Muscle of arm (tissue), 12 donors: ENCODE measurements around the gene CNKSR3. TPM values are rescaled to one million over a fixed set of nuclear protein-coding genes. Genes with fewer than 3 reads are reported as not detected.
A peak's percentile ranks its signal among the peaks of the same experiment; 100 is the strongest.

ENCODE experiments used
- DNase-seq: peaks from one replicate; pipeline ENCODE4 v3.0.0-alpha.2; 2013
- polyA plus RNA-seq, 12 donors: library from polyadenylated mRNA; unstranded; fragments of 120-200 nt; gene quantifications; one replicate each; pipeline ENCODE4 v1.2.1, GENCODE V29; 2013; ENCODE audit not compliant: insufficient read length in 12 of 12

The CNKSR3 gene
- polyA plus RNA-seq, 12 donors = 12.3 to 23.0 (median 18.0) TPM; not detected in 1

DNA sequence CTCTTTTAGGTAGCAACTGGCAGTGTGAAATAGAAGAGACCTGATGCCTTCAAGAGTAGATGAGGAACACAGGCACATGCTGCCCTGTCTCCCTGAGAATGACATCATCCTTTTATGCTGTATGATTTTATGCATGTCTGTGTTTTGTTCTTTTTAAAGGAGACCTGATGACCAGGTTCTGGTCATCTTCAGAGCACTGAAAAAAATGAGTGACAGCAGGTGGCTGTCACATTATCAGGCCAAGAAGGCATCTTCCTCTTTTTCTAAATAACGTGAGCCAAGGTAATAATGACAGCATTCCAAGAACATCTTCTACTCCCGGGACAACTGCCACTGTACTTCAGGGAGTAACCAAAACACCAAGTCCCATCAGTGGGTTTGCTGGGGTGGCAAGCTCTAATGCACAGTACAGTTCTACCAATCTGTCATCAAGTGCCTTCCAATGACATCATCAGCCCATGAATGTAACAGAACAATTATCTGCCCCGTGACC, 28.9 kb downstream of the CNKSR3 start:
- DNase-seq = no peak

DNA sequence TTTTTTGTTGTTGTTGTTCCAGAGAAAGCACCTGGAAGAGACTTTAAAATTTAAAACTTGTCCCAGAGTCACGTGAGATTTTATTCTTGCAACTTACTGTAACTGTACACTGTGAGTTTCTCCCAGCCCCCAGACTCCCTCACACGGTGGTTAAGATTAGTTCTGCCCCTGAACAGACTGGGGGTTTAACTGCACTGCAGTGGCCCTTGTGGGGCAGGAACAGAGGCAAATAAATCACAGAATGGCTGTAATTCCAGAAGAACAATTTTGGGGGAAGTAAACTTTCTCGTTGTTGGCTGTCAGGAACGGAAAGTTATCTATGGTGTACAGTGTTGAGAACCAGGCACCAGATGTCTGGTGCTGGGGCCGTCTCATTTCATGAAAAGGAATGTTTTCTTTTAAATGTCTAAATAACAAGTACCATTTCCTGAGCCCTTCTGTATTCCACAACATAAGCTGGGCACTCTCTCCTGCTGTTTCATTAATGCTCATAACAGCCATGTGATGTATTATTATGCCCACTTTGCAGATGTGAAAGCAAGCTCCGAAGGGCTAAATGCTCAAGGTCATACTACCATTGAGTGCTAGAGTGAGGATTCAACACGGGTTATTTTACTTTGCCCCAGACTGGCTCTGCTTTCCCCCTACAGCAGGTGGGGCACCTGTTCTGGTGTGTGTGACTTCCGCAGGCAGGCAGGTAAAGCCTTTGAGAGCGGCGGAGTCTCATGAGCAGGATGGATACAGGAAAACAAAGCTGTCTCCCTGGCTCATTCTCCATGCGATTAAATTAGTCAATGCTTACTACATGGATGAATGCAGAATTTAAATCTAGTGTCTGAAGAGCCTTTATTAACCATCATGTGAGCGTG, 30.5 kb downstream of the CNKSR3 start:
- peak; percentile 49 for DNase-seq

DNA sequence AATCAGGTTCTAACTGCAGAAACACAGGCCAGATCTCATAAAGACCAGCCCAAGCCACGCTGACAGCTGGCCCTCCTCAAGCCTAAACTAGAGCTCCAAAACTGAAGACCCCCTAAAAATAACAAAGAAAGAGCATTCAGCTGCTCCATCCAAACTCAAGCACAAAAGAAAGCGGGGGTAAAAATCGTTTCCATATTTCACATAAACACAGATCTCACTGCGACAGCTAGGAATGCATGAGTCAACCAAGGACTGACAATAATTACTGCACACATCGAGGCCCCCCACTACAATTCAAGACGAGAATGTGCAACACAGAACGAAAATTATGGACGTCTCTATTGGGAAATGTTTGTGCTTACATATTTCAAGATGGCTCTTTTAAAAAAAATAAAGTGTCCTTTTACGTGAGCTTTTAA, 31.1 kb downstream of the CNKSR3 start:
- DNase-seq = peak; percentile 48

DNA sequence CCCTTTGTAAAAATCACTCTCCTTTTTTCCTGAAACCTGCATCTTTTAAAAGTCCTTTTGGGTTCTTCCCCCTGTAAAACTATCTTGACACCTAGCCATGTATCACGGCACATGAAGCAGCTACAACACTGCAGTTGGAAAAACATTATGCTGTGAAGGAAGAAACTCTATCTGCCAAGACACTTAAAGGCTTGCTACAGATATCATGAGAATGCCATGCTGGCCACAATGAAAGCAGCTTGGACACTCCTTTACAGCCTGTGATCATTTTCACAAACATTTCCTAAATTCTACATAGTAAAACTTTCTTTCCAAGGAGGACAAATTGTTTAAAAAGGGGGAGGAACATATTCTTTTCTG, 31.8 kb downstream of the CNKSR3 start:
- peak; percentile 53 for DNase-seq

DNA sequence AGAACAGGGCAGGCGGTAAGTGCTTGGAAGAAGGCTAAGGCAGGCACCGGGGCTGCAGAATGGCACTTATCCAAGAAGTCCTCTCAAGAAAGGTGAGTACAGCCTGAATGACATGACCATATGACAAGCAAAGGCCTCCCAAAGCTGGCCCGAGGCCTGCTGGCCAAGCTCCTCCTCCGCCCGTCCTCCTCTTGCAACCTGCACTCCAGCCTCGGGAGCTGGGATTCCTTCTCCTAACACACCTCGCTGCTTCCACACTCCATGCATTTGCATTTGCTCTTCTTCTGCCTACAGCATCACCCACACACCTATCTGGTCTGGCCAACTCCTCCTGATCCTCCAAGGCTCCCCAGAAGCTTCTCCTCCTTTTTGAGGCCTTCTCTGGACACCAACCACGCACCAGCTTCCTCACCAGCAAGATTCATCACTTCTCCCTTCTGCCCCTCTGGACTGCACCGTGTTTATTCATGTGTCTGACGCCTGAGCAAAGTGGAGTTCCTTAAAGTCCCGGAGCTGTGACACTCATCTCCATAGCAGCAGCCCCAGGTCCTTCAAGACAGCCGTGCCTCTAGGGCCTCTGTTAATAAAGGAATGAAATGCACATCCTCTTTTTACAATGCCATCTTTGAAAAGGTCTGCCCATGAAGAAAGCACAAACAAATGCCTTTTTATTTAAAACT, 32.3 kb downstream of the CNKSR3 start:
- no peak for DNase-seq

DNA sequence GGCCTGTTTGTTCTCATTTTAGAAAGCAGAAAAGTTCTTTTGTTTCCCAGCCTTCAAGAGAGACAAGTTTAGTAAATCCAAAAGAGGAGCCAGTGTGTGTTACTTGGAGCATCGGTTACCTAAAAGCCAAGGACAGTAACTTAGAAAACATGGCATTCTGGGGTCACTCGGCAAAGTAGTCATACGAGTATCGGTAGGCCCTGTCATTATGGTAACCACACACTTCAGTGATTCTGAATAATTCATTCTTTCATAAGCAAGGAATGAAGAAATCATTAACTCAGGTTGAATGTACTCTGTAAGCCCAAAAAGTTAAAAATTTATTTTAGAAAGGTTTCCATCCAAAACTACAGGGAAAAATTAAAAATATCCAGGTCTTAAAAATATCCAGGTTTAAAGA, 34.0 kb downstream of the CNKSR3 start:
- DNase-seq = no peak

DNA sequence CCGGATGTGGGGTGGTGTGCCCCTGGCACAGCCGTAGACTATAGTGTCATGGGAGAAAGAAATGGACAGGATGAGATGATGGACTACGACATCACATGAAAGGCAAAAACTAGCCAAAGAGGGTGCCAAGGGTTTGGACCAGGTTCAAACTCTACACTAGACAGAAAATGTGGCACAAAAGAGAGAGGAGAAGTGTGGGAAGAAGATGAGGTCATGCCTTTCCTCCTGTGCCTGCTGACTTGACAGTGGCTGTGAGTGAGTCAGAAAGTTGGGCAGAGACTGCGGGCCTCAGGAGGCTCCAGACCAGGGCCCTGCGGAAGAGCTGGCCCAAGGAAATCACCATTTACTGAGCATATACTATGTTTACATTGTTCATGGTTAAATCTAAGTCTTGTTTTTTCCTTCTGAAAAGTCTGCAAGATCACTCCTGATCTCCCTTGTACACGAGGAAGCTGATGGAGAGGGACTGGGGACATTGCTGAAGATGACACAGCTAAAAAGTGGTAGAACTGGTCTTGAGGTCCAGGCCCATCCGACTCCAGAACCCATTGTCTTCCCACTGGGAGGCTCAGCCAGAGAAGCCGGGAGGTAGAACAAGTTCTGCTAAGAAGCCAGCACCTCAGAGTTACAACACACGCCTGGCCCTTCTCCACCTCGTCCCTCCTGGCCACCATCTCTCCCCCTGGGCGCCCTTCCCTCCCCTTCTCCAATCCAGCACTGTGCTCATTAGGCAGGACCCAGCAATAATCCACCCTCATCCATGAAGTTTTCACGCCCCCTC, 35.6 kb downstream of the CNKSR3 start:
- DNase-seq = no peak

DNA sequence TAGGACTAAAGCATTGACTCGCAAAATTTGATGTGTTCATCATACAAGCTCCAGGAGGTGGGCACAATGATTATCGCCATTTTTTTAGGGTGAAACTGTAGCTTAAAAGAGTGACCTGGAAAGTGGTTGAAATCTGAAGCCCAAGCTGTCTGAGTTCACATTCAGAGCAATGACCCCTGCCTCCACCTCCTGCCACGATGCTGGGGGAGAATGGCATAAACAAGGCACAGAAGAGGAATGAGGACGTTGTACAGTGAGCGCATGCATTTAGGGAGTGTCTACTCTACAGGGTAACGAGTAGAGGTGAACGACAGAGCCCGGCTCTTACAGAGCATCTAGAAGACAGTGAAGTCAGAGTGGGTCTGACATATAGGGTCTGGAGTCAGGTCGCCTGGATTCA, 37.2 kb downstream of the CNKSR3 start:
- DNase-seq = no peak

DNA sequence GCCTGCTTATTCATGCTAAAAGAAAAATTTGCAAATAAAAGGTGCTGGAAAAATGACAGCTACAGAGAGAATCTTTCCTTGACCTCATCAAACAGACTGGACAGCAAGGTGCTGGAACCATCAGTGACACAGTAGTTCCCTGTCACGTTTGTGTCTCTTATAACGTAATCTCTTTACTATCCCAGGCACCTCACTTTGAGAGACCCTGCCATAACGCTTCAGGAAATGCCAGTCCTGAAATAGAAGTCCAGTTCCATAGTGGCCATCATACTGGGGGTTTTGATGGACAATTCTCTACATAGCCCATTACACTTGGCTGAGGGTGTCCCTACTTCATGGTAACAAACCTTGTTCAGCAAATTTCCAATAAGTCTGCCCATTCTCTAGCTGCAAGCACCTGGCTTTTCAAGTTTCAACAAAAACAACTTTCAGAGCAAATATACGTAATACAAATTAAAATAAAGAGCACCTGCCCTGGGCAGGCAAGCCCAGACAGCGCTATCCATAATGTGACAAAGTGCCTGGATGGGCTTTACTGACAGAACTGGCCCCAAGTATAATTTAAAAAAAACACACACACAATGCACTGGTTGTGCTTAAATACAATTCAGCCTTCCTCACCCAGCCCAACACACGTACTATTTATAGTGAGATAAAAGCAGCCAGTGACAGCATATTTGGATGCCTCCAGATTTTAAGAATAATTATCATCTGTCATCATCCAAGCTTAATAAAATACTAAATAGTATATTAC, 38.7 kb downstream of the CNKSR3 start:
- no peak for DNase-seq

DNA sequence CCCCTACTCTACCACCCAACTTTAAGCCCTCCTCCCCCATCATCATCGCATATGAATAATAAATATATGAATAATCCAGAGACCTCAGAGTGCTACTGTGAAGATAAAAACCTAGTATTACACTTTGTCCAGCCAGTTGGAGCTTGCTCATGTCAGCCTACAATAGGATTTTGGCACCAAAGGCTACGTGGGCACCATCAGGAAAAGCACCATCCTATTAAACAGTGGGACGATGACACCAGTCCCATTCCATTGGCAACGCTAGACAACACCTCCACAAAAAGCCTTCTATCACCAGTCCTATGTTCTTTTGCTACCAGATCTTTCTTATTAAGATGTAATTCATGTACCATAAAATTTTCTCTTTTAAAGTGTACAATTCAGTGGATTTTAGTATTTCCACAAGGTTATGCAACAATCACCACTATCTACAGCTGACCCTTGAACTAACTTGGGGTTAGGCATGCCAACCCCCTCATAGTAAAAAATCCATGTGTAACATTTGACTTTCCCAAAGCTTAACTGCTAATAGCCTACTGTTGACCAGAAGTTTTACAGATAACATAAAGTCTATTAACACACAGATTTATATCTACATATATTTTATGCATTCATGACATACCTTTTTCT, 41.1 kb downstream of the CNKSR3 start:
- no peak for DNase-seq

DNA sequence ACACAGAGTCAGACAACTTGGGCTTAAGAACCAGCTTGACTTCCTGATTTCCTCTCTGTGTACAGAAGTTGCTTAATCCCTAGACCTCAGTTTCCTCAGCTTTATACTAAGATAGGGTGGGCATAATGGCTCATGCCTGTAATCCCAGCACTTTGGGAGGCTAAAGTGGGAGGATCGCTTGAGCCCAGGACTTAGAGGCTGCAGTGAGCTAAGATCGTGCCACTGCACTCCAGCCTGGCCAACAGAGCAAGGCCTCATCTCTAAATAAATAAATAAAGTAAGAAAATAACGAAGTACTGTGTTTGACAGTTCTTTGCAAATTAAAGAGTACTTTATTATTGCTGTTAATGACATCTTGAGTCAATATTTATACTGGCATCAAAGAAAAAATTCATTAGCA, 41.7 kb downstream of the CNKSR3 start:
- no peak for DNase-seq

DNA sequence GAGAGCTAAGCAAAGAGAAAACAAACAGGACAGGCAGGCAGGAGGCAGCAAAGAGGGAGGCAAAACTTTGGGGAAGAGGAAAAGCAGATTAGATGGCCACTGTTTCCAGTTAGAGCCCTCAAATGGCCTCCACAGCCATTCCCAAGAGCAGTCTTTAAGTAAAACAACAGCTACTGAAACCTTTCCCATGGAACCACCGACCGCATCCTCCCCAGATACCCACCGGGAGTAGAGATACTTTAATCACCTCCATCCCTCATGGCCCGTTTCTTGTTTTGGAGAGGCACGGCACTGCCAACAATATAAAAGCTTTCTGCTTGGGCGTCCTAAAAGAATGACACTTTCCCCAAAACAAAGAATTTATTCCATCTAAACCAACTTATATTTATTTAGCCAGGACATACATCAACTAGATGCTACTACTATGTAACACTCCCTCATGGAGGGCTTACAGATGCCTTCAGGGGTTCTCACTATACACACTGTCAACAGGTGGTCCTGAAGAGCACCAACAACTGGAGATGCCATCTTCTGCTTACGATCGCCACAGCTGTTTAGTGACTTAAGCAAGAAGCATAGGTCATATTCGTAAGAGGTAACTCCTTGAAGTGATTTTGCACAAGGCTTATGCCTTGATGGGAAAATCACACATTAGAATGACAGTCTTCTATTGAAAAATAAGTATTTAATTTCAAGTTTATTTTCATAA, 43.4 kb downstream of the CNKSR3 start:
- no peak for DNase-seq

DNA sequence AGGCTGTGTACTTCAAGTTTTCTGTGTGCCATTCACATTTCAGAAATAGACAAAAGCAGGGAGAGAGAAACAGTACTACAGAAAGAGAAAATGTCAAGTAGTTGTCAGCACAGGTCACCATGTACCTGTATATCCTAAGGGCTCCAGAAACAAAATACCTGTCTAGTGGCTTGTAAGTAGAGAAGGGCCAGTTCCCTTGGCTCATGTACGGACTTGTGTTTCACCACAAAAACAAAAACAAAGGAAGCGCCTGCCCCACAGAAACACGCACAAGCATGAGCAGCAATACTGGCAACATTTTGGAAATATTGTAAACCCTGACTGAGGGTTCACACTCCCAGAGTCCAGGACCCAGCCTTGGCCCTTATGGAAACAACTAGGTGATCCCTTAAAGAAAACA, 44.3 kb downstream of the CNKSR3 start:
- DNase-seq = no peak

DNA sequence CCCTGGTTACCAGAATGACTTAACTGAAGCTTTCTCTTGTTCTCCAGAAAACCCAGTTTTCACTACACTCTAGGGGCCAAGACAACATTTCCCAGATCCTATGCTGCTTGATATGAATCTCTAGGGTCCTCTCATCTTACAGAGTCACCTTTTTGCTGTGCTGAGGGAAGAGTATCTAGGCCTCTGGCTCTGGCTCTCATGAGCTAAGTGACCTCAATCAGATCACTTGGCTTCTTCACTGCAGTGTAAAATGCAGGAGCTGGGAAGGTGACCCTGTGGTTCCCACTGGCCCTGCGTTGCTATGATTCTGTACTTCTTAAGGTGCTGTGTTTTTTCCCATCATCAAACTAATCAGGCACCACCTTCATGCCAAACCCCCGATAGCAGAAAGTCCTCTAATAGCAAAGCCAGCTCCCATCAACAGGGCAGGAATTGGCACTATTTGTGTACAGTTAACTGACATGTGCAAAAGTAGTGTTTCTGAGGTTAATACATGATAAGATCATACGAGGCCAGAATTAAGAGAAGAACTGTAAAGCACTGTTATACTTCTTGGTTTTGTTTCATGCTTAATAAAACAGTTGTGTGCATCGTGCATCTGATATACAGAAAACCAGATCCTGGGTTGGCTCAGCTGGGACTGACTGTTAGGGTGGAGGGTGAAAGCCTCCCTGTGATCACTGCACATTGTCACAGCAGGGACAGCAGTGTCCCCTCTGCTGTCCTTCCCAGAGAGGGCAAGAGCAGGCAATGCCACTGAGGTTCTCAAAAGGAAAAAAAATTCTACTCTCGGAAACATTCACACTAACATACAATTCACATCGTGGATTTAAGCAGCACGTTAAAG, 46.7 kb downstream of the CNKSR3 start:
- no peak for DNase-seq

DNA sequence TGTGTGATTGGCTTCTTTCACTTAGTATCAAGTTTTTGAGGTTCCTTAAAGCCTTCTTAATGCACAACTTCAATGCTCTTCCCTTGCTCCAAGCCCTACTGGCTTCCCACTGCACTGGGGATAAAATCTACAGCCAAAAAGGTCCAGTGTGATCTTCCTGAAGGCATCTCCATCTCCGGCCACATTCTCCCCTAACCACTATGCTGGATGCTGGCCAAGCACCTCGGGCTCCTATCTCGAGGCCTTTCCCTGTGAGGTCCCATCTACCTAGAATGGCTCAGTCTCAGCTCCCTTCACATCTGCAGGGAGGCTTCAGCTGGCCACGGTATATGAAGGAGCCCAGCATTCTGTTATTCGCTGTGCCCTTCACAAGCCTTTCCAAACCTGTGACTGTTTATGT, 48.1 kb downstream of the CNKSR3 start:
- no peak for DNase-seq

DNA sequence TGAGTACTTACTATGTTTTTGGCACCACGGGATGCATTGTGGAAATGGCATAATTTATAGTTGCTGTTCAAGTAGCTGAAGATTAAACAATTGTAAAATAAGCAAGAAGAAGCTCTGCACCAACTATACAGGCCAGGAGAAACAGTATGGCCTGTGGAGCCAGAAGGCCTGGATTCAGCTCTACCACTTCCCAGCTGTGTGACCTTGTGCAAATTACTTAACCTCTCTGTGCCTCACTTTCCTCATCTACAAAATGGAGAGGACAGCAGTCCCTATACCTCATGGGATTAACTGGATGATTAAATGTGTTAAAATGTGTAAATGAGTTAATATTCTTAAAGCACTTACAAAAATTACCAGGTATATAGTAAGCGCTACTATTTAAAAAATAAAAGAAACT, 49.1 kb downstream of the CNKSR3 start:
- DNase-seq = no peak

DNA sequence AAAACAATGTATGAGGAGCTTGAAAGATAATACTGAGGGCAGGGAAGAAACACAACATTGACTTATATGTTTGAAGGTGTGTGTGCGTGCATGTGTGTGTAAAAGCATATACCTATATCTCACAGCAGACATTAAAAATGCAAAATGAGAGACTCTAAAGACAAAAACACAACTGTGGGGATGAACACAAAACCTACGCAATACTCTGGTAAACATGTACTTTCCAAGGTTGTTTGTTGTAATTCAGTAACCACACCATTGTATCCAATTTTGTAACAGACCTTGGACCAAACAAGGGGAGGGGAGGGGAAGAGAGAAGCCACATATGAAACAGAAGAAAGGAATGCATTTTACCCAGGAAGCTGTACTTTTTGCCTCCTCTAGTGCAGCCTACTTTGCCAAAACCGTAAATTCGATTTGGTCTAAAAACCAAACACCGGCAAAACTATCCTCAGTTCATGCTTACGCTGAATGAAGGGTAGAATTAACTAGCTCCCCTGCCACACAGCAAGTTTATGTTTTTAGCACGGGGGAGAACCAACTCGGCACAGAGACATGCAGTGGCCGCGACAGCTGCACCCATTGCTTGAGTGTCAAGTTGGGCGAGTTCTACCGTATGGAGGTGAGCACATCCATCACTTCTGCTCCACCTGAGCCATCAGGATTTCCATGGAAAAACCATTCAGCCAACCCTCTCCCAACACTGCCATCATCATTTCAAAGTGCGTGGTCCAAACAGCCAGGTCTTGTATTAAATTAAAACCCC, 50.0 kb downstream of the CNKSR3 start:
- no peak for DNase-seq

DNA sequence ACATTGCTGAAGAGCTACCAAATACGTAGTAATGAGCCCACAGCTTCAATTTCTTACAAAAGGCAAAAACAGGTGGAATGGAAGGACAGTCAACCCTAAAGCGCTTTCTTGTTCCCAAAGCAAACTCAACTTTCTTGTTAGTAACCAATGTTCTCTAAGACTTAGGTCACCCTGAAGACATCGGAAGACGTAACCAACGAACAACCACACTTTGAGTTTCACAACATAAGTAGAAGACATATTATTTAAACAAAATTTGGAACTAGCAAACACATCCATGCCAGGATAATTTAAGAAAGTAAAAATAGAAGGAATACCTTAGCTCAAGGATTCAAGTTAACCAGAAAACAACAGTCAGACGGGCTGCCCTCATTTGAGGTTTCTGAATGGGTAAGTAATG, 51.0 kb downstream of the CNKSR3 start:
- no peak for DNase-seq
